HepG2 (cell line): Measurements from ENCODE around the gene INTS15. TPM values are rescaled to one million over a fixed set of nuclear protein-coding genes. Genes with fewer than 3 reads are reported as not detected.

Experiments used
- AKNA ChIP-seq: sonication (generic); formaldehyde crosslinking; IDR thresholded peaks from 2 replicates; pipeline ENCODE4 v1.4.0; 2020; ENCODE audit warnings: missing genetic modification reagents, borderline replicate concordance
- ARID4A ChIP-seq: sonication (generic); formaldehyde crosslinking; IDR thresholded peaks from 2 replicates; pipeline ENCODE4 v1.5.0; 2020; ENCODE audit warnings: mild to moderate bottlenecking, missing genetic modification reagents, borderline replicate concordance
- PBX3 ChIP-seq: sonication (generic); formaldehyde crosslinking; IDR thresholded peaks from 2 replicates; pipeline ENCODE4 v1.8.1; 2023; ENCODE audit warnings: missing genetic modification reagents, inconsistent platforms, borderline replicate concordance
- ZNF557 ChIP-seq: sonication (generic); formaldehyde crosslinking; IDR thresholded peaks from 2 replicates; pipeline ENCODE4 v1.4.0; 2020; ENCODE audit warnings: missing genetic modification reagents
- ZNF841 ChIP-seq: sonication (generic); formaldehyde crosslinking; IDR thresholded peaks from 2 replicates; pipeline ENCODE4 v1.8.1; 2023; ENCODE audit warnings: missing genetic modification reagents, borderline replicate concordance
- polyA plus RNA-seq, 8 experiments: library from polyadenylated mRNA; depleted of rRNA in 3 of 8; stranded (reverse) in 7 of 8; unstranded in 1 of 8; fragments of >200 nt; fragmentation: Illumina TruSeq in 4 of 8; extraction: Trizol in 4 of 8; gene quantifications; 2 replicates each; pipeline versions ENCODE4 v1.2.1 to v1.2.3, GENCODE V29; 2011 to 2016; ENCODE audit warnings: low read depth in 4 of 8, missing spikeins in 1 of 8, mixed read lengths in 1 of 8; ENCODE audit not compliant: insufficient read depth in 1 of 8
- total RNA-seq, 5 experiments: library from RNA; depleted of rRNA; stranded (reverse); fragments of >200 nt; fragmentation: Illumina TruSeq; extraction: Trizol; gene quantifications; 2 replicates each; pipeline ENCODE4 v1.2.3, GENCODE V29; 2016; ENCODE audit warnings: low read depth in 1 of 5
- TF ChIP-seq, protein P1 (sequence below): IDR thresholded peaks from 2 replicates; pipeline ENCODE4 v1.6.1; 2012; ENCODE audit warnings: low read length, improper control_type of control experiment

INTS15 gene
- total and polyA plus RNA-seq, 2 of the 13 experiments (the other 11 are each of a cell fraction or from before 2014, with no cell fraction given), result 16.3 to 25.7 TPM

DNA sequence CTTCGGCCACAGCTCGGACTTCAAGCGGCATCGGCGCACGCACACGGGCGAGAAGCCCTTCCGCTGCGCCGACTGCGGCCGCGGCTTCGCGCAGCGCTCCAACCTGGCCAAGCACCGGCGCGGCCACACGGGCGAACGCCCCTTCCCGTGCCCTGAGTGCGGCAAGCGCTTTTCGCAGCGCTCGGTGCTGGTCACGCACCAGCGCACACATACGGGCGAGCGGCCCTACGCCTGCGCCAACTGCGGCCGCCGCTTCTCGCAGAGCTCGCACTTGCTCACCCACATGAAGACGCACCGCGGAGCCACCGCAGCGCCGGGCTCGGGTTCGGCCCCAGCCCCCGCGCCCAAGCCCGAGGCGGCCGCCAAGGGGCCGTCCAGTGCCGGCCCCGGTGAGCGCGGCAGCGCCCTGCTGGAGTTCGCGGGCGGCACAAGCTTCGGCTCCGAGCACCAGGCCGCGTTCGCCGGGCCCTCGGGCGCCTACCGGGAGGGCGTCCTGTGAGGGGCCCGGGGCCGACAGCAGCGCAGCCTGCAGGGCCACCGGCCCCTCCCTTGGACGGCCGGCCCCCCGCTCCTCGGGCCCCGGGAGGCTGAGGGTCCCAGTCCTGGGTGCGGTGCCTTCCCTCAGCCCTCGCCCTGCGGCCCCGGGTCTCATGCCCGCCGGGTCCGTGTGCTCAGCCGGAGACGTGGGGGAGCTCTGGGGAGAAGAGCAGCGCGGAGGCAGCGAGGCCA, 64.5 kb downstream of the INTS15 start (continued):
- no peak for TF ChIP-seq AKNA (CRISPR knock-in tag)
- TF ChIP-seq ARID4A (CRISPR knock-in tag), result no peak
- TF ChIP-seq, protein P1, sequence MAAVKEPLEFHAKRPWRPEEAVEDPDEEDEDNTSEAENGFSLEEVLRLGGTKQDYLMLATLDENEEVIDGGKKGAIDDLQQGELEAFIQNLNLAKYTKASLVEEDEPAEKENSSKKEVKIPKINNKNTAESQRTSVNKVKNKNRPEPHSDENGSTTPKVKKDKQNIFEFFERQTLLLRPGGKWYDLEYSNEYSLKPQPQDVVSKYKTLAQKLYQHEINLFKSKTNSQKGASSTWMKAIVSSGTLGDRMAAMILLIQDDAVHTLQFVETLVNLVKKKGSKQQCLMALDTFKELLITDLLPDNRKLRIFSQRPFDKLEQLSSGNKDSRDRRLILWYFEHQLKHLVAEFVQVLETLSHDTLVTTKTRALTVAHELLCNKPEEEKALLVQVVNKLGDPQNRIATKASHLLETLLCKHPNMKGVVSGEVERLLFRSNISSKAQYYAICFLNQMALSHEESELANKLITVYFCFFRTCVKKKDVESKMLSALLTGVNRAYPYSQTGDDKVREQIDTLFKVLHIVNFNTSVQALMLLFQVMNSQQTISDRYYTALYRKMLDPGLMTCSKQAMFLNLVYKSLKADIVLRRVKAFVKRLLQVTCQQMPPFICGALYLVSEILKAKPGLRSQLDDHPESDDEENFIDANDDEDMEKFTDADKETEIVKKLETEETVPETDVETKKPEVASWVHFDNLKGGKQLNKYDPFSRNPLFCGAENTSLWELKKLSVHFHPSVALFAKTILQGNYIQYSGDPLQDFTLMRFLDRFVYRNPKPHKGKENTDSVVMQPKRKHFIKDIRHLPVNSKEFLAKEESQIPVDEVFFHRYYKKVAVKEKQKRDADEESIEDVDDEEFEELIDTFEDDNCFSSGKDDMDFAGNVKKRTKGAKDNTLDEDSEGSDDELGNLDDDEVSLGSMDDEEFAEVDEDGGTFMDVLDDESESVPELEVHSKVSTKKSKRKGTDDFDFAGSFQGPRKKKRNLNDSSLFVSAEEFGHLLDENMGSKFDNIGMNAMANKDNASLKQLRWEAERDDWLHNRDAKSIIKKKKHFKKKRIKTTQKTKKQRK, result no peak
- no peak for TF ChIP-seq ZNF557 (CRISPR knock-in tag)
- TF ChIP-seq PBX3 (CRISPR knock-in tag), result no peak
- TF ChIP-seq ZNF841 (CRISPR knock-in tag), result no peak
